Spleen (tissue), 7 donors: Measurements from ENCODE around the gene CLEC16A.

Experiments
- CTCF ChIP-seq, 11 experiments: fragments of 200-600 bp in 7 of 11; fragments of 450-650 bp in 4 of 11; sonication (generic) in 4 of 11; IDR thresholded peaks in 8 of 11; conservative IDR thresholded peaks in 3 of 11; 1 replicate in 7 of 11; 2 replicates in 4 of 11; pipeline versions ENCODE4 v1.4.0 to v1.8.0; 2016 to 2021; ENCODE audit warnings: antibody characterized with exemption in 11 of 11, inconsistent platforms in 4 of 11, mild to moderate bottlenecking in 1 of 11
- POLR2A ChIP-seq, 3 donors: fragments of 450-650 bp; IDR thresholded peaks; one replicate each; pipeline ENCODE4 v1.5.1; 2017; ENCODE audit warnings: antibody characterized with exemption in 3 of 3, mild to moderate bottlenecking in 1 of 3
- POLR2AphosphoS5 ChIP-seq, 3 donors: sonication (generic); formaldehyde crosslinking; IDR thresholded peaks; one replicate each; pipeline ENCODE4 v1.5.1; 2017; ENCODE audit warnings: antibody characterized with exemption in 3 of 3
- donor health status: DM: no; HTN: no; CAD: no; lungs with moderate emphysema.
- donor health status: DM: no; HTN: no; CAD: no.
- donor health status: DM: no; HTN: no; CAD: no.

GRCh38 chr16:11158018-11158417, 213.7 kb downstream of the CLEC16A start:
- TF ChIP-seq CTCF (IDR thresholded peaks at IDR 0.05 in 8 of 11, conservative IDR thresholded peaks at IDR 0.05 in 3 of 11) (no peak), POLR2AphosphoS5 (IDR thresholded peaks at IDR 0.05) (no peak), POLR2A (IDR thresholded peaks at IDR 0.05) (no peak)
